Left ventricle myocardium superior (tissue), 1 donor: ENCODE results near the gene GNAT1. TPM values are rescaled to one million over a fixed set of nuclear protein-coding genes. Genes with fewer than 3 reads are reported as not detected.

Experiments
- ATAC-seq: fragments of 200-7000 bp; cut with Tn5 transposase; one replicate; pipeline ENCODE4 v1.9.1; 2020; ENCODE audit warnings: mild to moderate bottlenecking, moderate library complexity
- DNase-seq: peaks from one replicate; pipeline ENCODE4 v3.0.0-alpha.2; 2020
- intact Hi-C: fragments of 100-400 bp; cut with micrococcal nuclease; formaldehyde crosslinking; loops from one replicate; pipeline ENCODE4 v1.11.0; 2022
- total RNA-seq: library from RNA; stranded (reverse); fragmentation: NEBNext Ultra II Directional; extraction: Animal tissue kit (Norgen Biotek cat#: 25700); gene quantifications from one replicate; pipeline ENCODE4 v1.2.1, GENCODE V29; 2021
- donor health status: DM: no; HTN: yes; CAD: no; lungs with severe emphysema.

Gene GNAT1
- total RNA-seq, 1 donor from 2014 or later: not detected

GRCh38 chr3:50194128-50194902 lies 2.9 kb downstream of the GNAT1 start:
- ATAC-seq (peak; percentile 82), DNase-seq (peak; percentile 81)
- intact Hi-C loops: loop anchor here (5.0 kb wide), 1 partner anchor 33 kb away; no protein-coding TSS in a partner anchor

- DNase-seq (no peak), ATAC-seq (peak; percentile 40)
- intact Hi-C loops: loop anchor here (5.0 kb wide), 1 partner anchor 32 kb away; no protein-coding TSS in a partner anchor
Observed at GRCh38 chr3:50194903-50195500, 3.6 kb downstream of the GNAT1 start.

GRCh38 chr3:50195501-50196252 lies 4.3 kb downstream of the GNAT1 start:
- DNase-seq (no peak), ATAC-seq (no peak)
- intact Hi-C loops: loop anchor here (2.0 kb wide), 1 partner anchor 75 kb away; no protein-coding TSS in a partner anchor

GRCh38 chr3:50196253-50196801 lies 4.9 kb downstream of the GNAT1 start:
- DNase-seq: no peak
- ATAC-seq: no peak
- intact Hi-C loops: loop anchor here (2.0 kb wide), 1 partner anchor 74 kb away; no protein-coding TSS in a partner anchor

- intact Hi-C loops: no loop called here
- no peak for ATAC-seq
- DNase-seq: no peak
Observed at GRCh38 chr3:50201573-50202315, 10.3 kb downstream of the GNAT1 start.

GRCh38 chr3:50202353-50203112 lies 11.1 kb downstream of the GNAT1 start:
- intact Hi-C loops: no loop called here
- DNase-seq (no peak), ATAC-seq (no peak)

GRCh38 chr3:50203113-50203808 lies 11.9 kb downstream of the GNAT1 start:
- DNase-seq (no peak), ATAC-seq (no peak)
- intact Hi-C loops: no loop called here

GRCh38 chr3:50203809-50204803 lies 12.7 kb downstream of the GNAT1 start:
- DNase-seq: no peak
- intact Hi-C loops: no loop called here
- no peak for ATAC-seq

GRCh38 chr3:50204804-50205412 lies 13.5 kb downstream of the GNAT1 start, which contains the start of gene SLC38A3:
SLC38A3 (plus strand) TSS chr3:50205271; CDS start chr3:50214200, 8,929 bp downstream.
- intact Hi-C loops: no loop called here
- DNase-seq (peak; percentile 64), ATAC-seq (peak; percentile 90)

GRCh38 chr3:50205413-50206276 lies 14.2 kb downstream of the GNAT1 start:
- intact Hi-C loops: no loop called here
- ATAC-seq (peak; percentile 82), DNase-seq (peak; percentile 78)

- intact Hi-C loops: no loop called here
- DNase-seq (no peak), ATAC-seq (no peak)
Observed at GRCh38 chr3:50207359-50208042, 16.1 kb downstream of the GNAT1 start.

- intact Hi-C loops: no loop called here
- DNase-seq: peak; percentile 51
- no peak for ATAC-seq
Observed at GRCh38 chr3:50208677-50209344, 17.4 kb downstream of the GNAT1 start.

- intact Hi-C loops: no loop called here
- no peak for ATAC-seq
- DNase-seq: no peak
Observed at GRCh38 chr3:50210176-50210509, 18.7 kb downstream of the GNAT1 start.
